K562 (cell line): Measurements from ENCODE around the gene POLD1. TPM values are rescaled to one million over a fixed set of nuclear protein-coding genes. Genes with fewer than 3 reads are reported as not detected.
A peak's percentile ranks its signal among the peaks of the same experiment; 100 is the strongest.

Experiments
- CBX1 ChIP-seq: sonication (generic); IDR thresholded peaks from 2 replicates; pipeline ENCODE4 v1.6.1; 2016; ENCODE audit warnings: antibody characterized with exemption, low read depth, mild to moderate bottlenecking
- ESRRA ChIP-seq: fragments of 450-650 bp; IDR thresholded peaks from 2 replicates; pipeline ENCODE4 v1.6.1; 2014; ENCODE audit warnings: low read depth, mild to moderate bottlenecking, moderate library complexity, borderline replicate concordance
- FUS ChIP-seq: fragments of 200-400 bp; formaldehyde crosslinking; optimal IDR thresholded peaks from 2 replicates; pipeline ENCODE3; 2017; ENCODE audit warnings: low read depth, low read length
- GABPA ChIP-seq: fragments of 200-800 bp; sonication (Bioruptor generic); conservative IDR thresholded peaks from 2 replicates; pipeline ENCODE4 v1.6.1; 2016; ENCODE audit warnings: low read depth, missing genetic modification characterization, missing compliant biosample characterization
- HOMEZ ChIP-seq: fragments of 250-450 bp; sonication (Bioruptor Pico); IDR thresholded peaks from 2 replicates; pipeline ENCODE4 v1.4.0; 2020; ENCODE audit warnings: mild to moderate bottlenecking, moderate library complexity
- MAFF ChIP-seq: IDR thresholded peaks from 2 replicates; pipeline ENCODE4 v1.6.1; 2012; ENCODE audit warnings: low read length, improper control_type of control experiment
- MNT ChIP-seq, 2 experiments: fragments of 450-650 bp; conservative IDR thresholded peaks; 2 replicates each; pipeline ENCODE4 v1.6.1; 2017; ENCODE audit warnings: mild to moderate bottlenecking in 2 of 2, moderate library complexity in 2 of 2
- POLR2G ChIP-seq: fragments of 200-400 bp; formaldehyde crosslinking; IDR thresholded peaks from 2 replicates; pipeline ENCODE4 v1.6.1; 2017; ENCODE audit warnings: low read depth, mild to moderate bottlenecking, antibody characterized with exemption, low read length, moderate library complexity
- RFX1 ChIP-seq: fragments of 450-650 bp; IDR thresholded peaks from 2 replicates; pipeline ENCODE4 v1.6.1; 2016; ENCODE audit warnings: mild to moderate bottlenecking, moderate library complexity
- SIN3A ChIP-seq, 2 experiments: fragments of 150-350 bp in 1 of 2; IDR thresholded peaks; 2 replicates each; pipeline ENCODE4 v1.6.1; 2011 to 2016; ENCODE audit warnings: borderline replicate concordance in 2 of 2, low read depth in 2 of 2, low read length in 2 of 2, mild to moderate bottlenecking in 2 of 2, moderate library complexity in 2 of 2; ENCODE audit not compliant: control insufficient read depth in 1 of 2
- SNIP1 ChIP-seq: fragments of 450-650 bp; IDR thresholded peaks from 2 replicates; pipeline ENCODE4 v1.7.1; 2017; ENCODE audit warnings: low read depth, mild to moderate bottlenecking
- SREBF2 ChIP-seq: sonication (generic); formaldehyde crosslinking; IDR thresholded peaks from 2 replicates; pipeline ENCODE4 v1.4.0; 2020; ENCODE audit warnings: mild to moderate bottlenecking, missing genetic modification reagents
- SRSF1 ChIP-seq: fragments of 200-400 bp; formaldehyde crosslinking; IDR thresholded peaks from 2 replicates; pipeline ENCODE4 v1.6.1; 2017; ENCODE audit warnings: mild to moderate bottlenecking, low read depth, low read length, moderate library complexity
- TBL1XR1 ChIP-seq, 2 experiments: IDR thresholded peaks; 2 replicates each; pipeline ENCODE4 v1.6.1; 2012; ENCODE audit warnings: improper control_type of control experiment in 2 of 2, low read length in 2 of 2, mild to moderate bottlenecking in 1 of 2
- TEAD2 ChIP-seq: fragments of 450-650 bp; IDR thresholded peaks from 2 replicates; pipeline ENCODE4 v1.6.1; 2016; ENCODE audit warnings: missing genetic modification characterization, control low read depth, missing compliant biosample characterization
- U2AF2 ChIP-seq: fragments of 200-400 bp; formaldehyde crosslinking; optimal IDR thresholded peaks from 2 replicates; pipeline ENCODE3; 2017; ENCODE audit warnings: low read depth, mild to moderate bottlenecking, low read length
- ZBTB12 ChIP-seq: fragments of 250-450 bp; sonication (Bioruptor Pico); IDR thresholded peaks from 2 replicates; pipeline ENCODE4 v1.4.0; 2020
- ZNF507 ChIP-seq: conservative IDR thresholded peaks from 2 replicates; pipeline ENCODE4 v1.6.1; 2017; ENCODE audit warnings: missing genetic modification characterization, missing compliant biosample characterization
- ZNF644 ChIP-seq: fragments of 200-800 bp; sonication (Bioruptor generic); IDR thresholded peaks from 2 replicates; pipeline ENCODE4 v1.6.1; 2016; ENCODE audit warnings: low read depth, missing genetic modification characterization, missing compliant biosample characterization
- ZNF655 ChIP-seq: fragments of 250-450 bp; sonication (Bioruptor Pico); IDR thresholded peaks from 2 replicates; pipeline ENCODE4 v1.5.0; 2021
- polyA plus RNA-seq, 8 experiments: library from polyadenylated mRNA; depleted of rRNA in 4 of 8; stranded (reverse) in 5 of 8; unstranded in 3 of 8; fragments of >200 nt; fragmentation: Nextera tagmentation in 2 of 8; fragmentation: Illumina TruSeq in 1 of 8; extraction: Ambion mirVana in 2 of 8; extraction: Trizol in 1 of 8; gene quantifications; 2 replicates each; pipeline versions ENCODE4 v1.2.1 to v1.2.3, GENCODE V29; 2011 to 2014; ENCODE audit warnings: inconsistent platforms in 1 of 8, missing spikeins in 1 of 8
- total RNA-seq, 7 experiments: library from RNA; depleted of rRNA in 6 of 7; stranded (reverse); fragments of >200 nt in 6 of 7; fragmentation: Illumina TruSeq in 2 of 7; extraction: Trizol in 2 of 7; gene quantifications; 2 replicates each; pipeline versions ENCODE4 v1.2.1 to v1.2.3, GENCODE V29; 2011 to 2021; ENCODE audit warnings: low replicate concordance in 1 of 7

Gene POLD1
- total and polyA plus RNA-seq, 9 of the 15 experiments (the other 6 are each of a cell fraction or from before 2014, with no cell fraction given): 1.3 to 312 (median 47.8) TPM

GRCh38 chr19:50368649-50369570, 15.2 kb upstream of the POLD1 start (continued):
- no peak for TF ChIP-seq HOMEZ
- TF ChIP-seq ZNF507 (tag): no peak
- peak; percentile 38; the same call in 1 of the 2 replicates for TF ChIP-seq GABPA
- no peak for TF ChIP-seq TBL1XR1 (IDR thresholded peaks at IDR 0.05; ENCODE audit: low read length in 2 of 2)
- 0 out of 2 replicates have a peak, but pooled peaks have one; percentile 41 for TF ChIP-seq POLR2G
- TF ChIP-seq MNT (conservative IDR thresholded peaks at IDR 0.05): 0 out of 4 replicates have a peak, but pooled peaks of 1 of the 2 experiments have one; percentile 39
- no peak for TF ChIP-seq RFX1
- TF ChIP-seq TEAD2: no peak
- no peak for TF ChIP-seq SRSF1
- no peak for TF ChIP-seq SREBF2 (CRISPR knock-in tag)
- no peak for TF ChIP-seq CBX1
- no peak for TF ChIP-seq SNIP1
- TF ChIP-seq SIN3A (IDR thresholded peaks at IDR 0.05; ENCODE audit: borderline replicate concordance in 2 of 2, control insufficient read depth in 1 of 2, low read depth in 2 of 2, low read length in 2 of 2): no peak
- no peak for TF ChIP-seq MAFF
- no peak for TF ChIP-seq ZBTB12 (CRISPR knock-in tag)
- TF ChIP-seq ZNF655 (CRISPR knock-in tag): no peak
- TF ChIP-seq U2AF2: no peak
- no peak for TF ChIP-seq ZNF644 (tag)
- TF ChIP-seq FUS: no peak
- 0 out of 2 replicates have a peak, but pooled peaks have one; percentile 32 for TF ChIP-seq ESRRA
